HG03558 (cell line): Measurements from ENCODE around the gene ST3GAL3.

Experiments
- ATAC-seq: cut with Tn5 transposase; IDR thresholded peaks from one replicate; pipeline ENCODE4 v1.9.1; 2021; ENCODE audit warnings: moderate number of reproducible peaks; ENCODE audit not compliant: unreplicated experiment; ENCODE audit errors: extremely low read depth

Gene ST3GAL3

DNA sequence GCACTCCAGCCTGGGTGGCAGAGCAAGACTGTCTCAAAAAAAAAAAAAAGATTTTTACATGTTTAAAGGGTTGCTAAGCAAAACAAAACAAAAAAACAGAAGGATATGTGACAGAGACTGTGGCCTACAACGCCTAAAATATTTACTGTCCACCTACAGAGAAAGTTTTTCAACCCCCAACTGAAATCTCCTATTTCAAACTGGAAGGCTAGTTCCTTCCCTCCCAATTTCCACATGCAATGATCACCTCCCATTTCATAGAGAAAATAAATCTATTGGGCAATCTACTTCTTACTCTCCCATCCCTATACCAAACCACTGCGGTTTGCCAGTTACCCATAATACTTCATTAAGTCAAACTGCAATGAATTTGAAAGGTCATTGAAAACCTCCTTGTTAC lies 74.2 kb downstream of the ST3GAL3 start:
- no peak for ATAC-seq

GRCh38 chr1:43783096-43783670 lies 75.8 kb downstream of the ST3GAL3 start:
- ATAC-seq = no peak

DNA sequence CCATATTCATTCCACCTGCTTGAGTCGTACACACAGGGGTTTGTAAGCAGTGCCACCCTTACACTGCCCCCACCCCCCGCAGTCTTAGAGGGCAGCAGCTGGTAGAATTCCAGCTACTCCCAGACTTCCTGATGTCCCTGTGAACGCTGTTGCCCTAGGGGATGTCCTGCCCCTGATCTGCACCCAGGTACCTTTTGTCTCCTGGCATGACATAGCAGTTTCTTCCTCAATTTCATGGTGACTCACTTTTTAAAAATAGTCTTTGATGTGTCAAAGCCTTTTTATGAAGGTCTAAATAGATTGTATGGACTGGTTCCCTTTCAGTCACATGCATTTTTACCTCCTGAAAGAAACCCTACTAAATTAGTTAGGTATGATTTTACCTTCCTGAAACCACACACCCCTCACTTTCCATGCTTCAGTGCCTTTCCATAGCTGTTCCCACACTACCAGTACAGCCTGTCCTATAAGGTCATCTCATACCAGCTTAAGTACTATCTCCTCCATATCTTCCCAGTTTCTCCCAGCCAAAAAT lies 76.4 kb downstream of the ST3GAL3 start:
- ATAC-seq = no peak

- ATAC-seq = no peak
Observed at GRCh38 chr1:43786201-43786958, 79.0 kb downstream of the ST3GAL3 start.

- ATAC-seq = no peak
Observed at GRCh38 chr1:43786960-43787359, 79.6 kb downstream of the ST3GAL3 start.

- no peak for ATAC-seq
Observed at GRCh38 chr1:43789604-43790550, 82.5 kb downstream of the ST3GAL3 start.

- no peak for ATAC-seq
Observed at GRCh38 chr1:43791243-43791642, 83.9 kb downstream of the ST3GAL3 start.

- no peak for ATAC-seq
Observed at GRCh38 chr1:43796111-43796581, 88.8 kb downstream of the ST3GAL3 start.

DNA sequence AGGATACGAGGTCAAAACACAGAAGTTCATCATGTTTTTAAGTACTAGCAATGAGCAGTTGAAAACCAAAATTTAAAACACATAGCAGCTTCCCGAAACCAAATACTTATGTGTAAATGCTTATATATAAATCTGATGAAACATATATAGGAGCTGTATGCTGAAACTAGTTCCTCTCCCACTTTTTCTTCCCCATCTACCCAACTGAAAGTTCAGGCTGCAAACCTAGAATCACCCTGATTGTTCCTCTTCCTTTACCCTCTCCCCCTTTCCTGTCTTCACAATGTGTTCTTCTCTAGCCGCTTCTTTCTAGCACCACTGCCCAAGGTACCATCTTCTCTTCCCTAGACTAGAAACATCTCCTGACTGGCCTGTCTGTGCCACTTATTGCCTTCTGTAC lies 90.6 kb downstream of the ST3GAL3 start:
- ATAC-seq = no peak

DNA sequence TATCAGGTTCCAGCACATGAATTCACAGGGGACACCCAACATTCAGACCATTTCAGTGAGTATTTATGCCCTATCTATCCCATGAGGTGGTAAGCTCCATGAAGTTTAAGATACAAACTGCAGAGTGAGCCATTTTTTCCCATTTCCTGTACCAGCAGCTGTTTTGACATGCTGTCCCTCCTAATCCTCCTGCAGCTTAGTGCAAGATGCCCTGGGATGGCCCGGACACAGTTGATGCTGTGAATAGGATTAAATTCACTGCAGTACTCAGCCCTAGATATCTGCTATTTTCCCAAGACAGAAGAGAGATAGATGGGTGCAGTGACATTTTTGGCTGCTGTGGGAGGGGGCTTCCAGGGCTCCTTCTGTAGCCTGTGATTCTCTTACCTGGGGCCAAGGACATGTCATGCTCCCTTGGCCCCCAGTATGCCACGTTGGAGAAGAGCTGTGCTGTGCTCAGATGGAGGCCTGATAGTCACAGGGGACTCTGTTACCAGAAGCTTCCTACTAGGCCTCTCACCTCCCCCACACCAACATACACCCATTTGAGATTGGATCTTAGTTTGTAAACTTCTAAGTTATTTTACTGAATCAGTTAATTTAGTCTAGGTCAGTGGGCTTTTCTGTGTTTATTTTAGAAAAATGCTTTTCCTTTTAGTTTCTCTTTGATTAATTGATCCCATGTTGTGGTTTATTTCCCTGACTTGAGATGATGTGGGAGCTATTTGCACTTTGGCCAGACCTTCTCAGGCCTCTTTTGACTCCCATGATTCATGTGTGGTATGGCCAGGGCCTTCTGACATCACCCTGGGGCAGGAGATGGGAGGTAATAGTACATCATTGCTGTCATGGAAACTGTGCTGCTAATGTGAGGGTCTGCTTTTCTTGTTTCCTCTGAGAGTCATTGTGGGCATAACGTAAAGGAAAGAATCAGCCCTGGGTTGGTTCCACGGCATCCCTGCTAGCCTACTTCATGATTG lies 92.6 kb downstream of the ST3GAL3 start:
- no peak for ATAC-seq

- no peak for ATAC-seq
Observed at GRCh38 chr1:43800771-43801170, 93.4 kb downstream of the ST3GAL3 start.

GRCh38 chr1:43801203-43801602 lies 93.9 kb downstream of the ST3GAL3 start:
- ATAC-seq = no peak

DNA sequence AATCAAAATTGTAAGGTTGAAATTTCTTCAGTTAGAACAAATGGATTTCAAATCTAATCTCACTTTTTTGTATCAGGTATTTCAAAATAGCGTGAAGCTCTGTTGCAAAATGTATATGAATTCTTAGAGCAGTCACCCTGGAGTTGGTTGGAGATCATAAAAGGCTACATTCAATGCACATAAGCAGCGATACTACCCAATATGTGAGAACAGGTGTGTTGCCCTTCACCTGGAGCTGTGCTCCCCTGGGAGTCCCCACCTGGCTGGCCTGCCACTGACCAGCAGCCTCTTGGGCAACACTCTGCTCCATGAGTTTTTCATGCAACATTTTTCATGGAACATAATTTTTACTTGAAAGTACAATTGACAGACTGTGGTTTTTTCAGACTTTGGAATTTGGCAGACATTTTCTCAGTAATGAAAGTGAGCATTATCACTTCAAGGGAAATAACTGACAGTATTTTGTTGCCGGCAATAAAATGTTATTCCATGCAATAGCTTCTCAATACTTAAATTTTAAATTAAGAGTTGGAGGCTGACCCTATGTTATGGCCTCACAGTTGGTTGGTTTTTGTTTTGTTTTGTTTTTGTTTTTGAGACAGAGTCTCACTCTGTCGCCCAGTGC lies 95.1 kb downstream of the ST3GAL3 start:
- ATAC-seq = no peak

DNA sequence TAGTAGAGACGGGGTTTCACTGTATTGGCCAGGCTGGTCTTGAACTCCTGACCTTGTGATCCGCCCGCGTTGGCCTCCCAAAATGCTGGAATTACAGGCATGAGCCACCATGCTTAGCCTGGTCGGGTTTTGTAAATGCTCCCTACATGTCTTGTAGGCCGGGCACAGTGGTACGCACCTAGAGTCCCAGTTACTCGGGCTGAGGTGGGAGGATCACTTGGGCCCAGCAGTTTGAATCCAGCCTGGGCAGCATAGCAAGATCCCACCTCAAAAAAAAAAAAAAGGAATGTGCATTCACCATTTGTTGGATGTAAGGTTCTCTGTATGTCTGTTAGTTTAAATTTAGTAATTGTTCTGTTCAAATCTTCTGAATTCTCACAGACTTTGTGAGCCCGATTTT lies 95.8 kb downstream of the ST3GAL3 start:
- ATAC-seq = no peak

DNA sequence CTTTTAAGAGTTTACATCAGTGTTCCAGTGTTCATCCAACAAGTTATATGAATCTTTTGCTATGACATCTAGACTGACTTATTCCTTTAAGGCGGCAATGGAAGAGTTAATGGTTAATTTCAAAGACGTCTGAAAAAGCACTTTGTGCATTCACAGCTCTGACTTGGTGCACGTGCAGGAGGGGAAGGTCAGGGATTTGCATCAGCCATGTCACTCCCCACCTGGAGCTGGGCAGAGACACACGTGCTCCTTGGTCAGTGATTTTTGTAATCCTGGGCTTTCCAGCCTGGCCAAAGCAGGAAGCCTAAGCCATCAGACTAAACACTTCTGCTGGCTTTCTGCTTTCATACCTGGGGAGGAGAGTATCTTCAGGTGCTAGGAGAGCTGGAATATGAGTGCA lies 96.3 kb downstream of the ST3GAL3 start:
- no peak for ATAC-seq

DNA sequence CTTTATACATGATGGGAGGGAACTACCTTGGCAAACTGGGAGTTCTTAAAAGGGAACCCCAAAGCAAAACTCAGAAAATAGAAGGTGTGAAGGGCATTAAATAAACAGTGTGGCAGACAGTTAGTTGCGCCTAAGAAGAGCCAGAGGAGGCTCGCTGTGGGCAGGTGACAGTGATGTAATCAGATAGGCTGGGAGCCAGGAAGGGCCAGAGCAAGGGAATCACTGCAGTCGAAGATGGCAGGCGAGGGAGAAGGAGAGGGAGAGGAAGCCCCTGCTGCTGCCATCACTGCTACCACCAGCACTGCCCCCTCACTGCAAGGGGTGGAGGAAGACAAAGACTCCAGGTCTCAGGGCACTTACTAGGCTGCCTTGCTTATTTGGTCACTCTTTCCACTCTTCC lies 97.2 kb downstream of the ST3GAL3 start:
- ATAC-seq = no peak

GRCh38 chr1:43805340-43805739 lies 98.0 kb downstream of the ST3GAL3 start:
- ATAC-seq = no peak

DNA sequence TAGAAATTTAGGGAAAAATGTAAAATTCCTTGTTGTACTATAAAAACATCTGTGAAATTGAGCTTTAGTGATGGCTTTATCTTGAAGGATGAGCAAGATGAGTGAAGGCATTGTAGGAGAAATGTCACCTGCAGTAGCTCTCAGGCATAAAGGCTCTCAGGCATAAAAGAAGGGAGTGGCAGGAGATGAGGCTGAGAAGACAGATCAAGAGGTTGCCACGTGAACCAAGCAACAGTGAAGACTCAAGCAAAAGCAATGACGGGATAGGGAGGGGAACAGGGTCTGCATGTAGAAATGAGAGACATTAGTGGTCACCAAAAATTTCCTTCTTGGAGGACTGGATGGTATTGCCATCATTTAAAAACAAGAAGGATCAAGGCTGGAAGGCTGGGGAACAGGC lies 98.8 kb downstream of the ST3GAL3 start:
- ATAC-seq = no peak

DNA sequence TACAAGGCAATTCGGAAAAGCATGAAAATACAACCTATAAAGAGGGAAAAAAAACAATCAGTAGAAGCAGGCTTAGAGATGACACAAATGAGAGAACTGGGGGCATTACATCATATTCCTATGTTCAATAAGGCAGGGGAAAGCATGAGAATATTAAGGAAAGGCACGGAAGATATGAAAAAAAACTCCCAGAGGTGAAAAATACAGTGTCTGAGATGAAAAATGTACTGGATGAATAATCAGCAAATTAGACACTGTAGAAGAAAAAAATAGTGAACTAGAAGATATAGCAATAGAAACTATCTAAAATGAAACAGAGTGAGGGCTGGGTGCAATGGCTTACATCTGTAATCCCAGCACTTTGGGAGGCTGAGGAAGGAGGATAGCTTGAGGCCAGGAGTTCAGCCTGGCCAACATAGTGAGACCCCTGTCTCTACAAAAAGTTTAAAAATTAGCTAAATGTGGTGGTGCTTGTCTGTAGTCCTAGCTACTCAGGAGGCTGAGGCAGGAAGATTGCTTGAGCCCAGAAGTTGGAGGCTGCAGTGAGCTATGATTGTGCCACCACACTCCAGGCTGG lies 101.8 kb downstream of the ST3GAL3 start:
- no peak for ATAC-seq
